ENCODE measurements around the gene ARL17B.
A peak's percentile ranks its signal among the peaks of the same experiment; 100 is the strongest.

Gene ARL17B

GRCh38 chr17:46266656-46267544 lies 94.7 kb downstream of the ARL17B start:
- POLR2A ChIA-PET = interaction anchor here (0.6 to 1.9 kb wide), 8 partner anchors 9 to 685 kb away, joined by 3 to 5 read pairs (median 3); partner anchors contain the start of gene KANSL1
- H3K36me3 ChIP-seq (ENCODE audit: control insufficient read depth in 2 of 2, insufficient read depth in 1 of 2, low read length in 2 of 2) = no peaks in the 10 kb centered on the region; a peak in 1 of 3 replicates
- H3K27ac ChIP-seq (ENCODE audit: extremely low read depth, low read depth, low read length) = peak overlapping the region; percentile 86
- H3K9me3 ChIP-seq (ENCODE audit: control insufficient read depth, insufficient read depth, low read depth, low read length) = no peaks in the 10 kb centered on the region
- CTCF ChIA-PET = interaction anchor here (0.6 to 2.6 kb wide), 9 partner anchors 13 to 475 kb away, joined by 3 to 6 read pairs (median 3); partner anchors contain the start of gene KANSL1
- peaks cover 22% of the 10 kb centered on the region for H3K4me1 ChIP-seq (ENCODE audit: control insufficient read depth, insufficient read depth, low read length)
- H3K4me3 ChIP-seq (ENCODE audit: low read depth, low read length) = peak overlapping the region; percentile 84
- TF ChIP-seq ZNF26 (tag by site-specific recombination; IDR thresholded peaks at IDR 0.05) (no peak), ZNF398 (tag by site-specific recombination; IDR thresholded peaks at IDR 0.05) (no peak), ZNF174 (tag by site-specific recombination; IDR thresholded peaks at IDR 0.05) (no peak), ZNF133 (tag by site-specific recombination; IDR thresholded peaks at IDR 0.05) (no peak), KLF17 (tag by site-specific recombination; IDR thresholded peaks at IDR 0.05) (peak; percentile 74), HIC1 (tag by site-specific recombination; IDR thresholded peaks at IDR 0.05) (peak; percentile 93), SCRT2 (tag by site-specific recombination; IDR thresholded peaks at IDR 0.05) (no peak; the same call in 1 of the 2 replicates), ZBTB17 (tag by site-specific recombination; IDR thresholded peaks at IDR 0.05) (peak; percentile 84), ZNF138 (tag by site-specific recombination; IDR thresholded peaks at IDR 0.05; ENCODE audit: borderline replicate concordance) (no peak), KLF8 (tag by site-specific recombination; IDR thresholded peaks at IDR 0.05) (peak; percentile 78; the same call in 1 of the 2 replicates), ZNF639 (tag by site-specific recombination; IDR thresholded peaks at IDR 0.05) (0 out of 2 replicates have a peak, but pooled peaks have one; percentile 49), ZNF416 (tag by site-specific recombination; IDR thresholded peaks at IDR 0.05) (no peak), YY2 (tag by site-specific recombination; IDR thresholded peaks at IDR 0.05) (peak; percentile 53; the same call in 1 of the 2 replicates), BCL11B (tag by site-specific recombination; IDR thresholded peaks at IDR 0.05; ENCODE audit: low read depth) (no peak), ZNF184 (tag by site-specific recombination; IDR thresholded peaks at IDR 0.05) (peak; percentile 74; the same call in 1 of the 2 replicates), ZNF658 (tag by site-specific recombination; IDR thresholded peaks at IDR 0.05) (no peak), ZNF121 (tag by site-specific recombination; IDR thresholded peaks at IDR 0.05) (0 out of 2 replicates have a peak, but pooled peaks have one; percentile 37), ZNF792 (tag by site-specific recombination; IDR thresholded peaks at IDR 0.05) (no peak), BCL11A (tag by site-specific recombination; IDR thresholded peaks at IDR 0.05; ENCODE audit: low read depth) (0 out of 2 replicates have a peak, but pooled peaks have one; percentile 29), ZNF341 (tag by site-specific recombination; IDR thresholded peaks at IDR 0.05; ENCODE audit: low read depth) (peak; percentile 30; the same call in 1 of the 2 replicates), ZNF776 (tag by site-specific recombination; IDR thresholded peaks at IDR 0.05; ENCODE audit: borderline replicate concordance) (no peak), ZNF692 (tag by site-specific recombination; IDR thresholded peaks at IDR 0.05) (0 out of 2 replicates have a peak, but pooled peaks have one; percentile 16), ZNF600 (tag by site-specific recombination; IDR thresholded peaks at IDR 0.05) (peak; percentile 99), ZNF274 (IDR thresholded peaks at IDR 0.05; ENCODE audit: low read length) (no peak), ZNF274 (tag by site-specific recombination; IDR thresholded peaks at IDR 0.05; ENCODE audit: borderline replicate concordance) (no peak), ZNF548 (tag by site-specific recombination; IDR thresholded peaks at IDR 0.05) (no peak), ZNF223 (tag by site-specific recombination; IDR thresholded peaks at IDR 0.05) (0 out of 2 replicates have a peak, but pooled peaks have one; percentile 34)

Data from HEK293 (cell line).